Endothelial cell of umbilical vein (primary cell): ENCODE measurements around the gene ZNF331. TPM values are rescaled to one million over a fixed set of nuclear protein-coding genes. Genes with fewer than 3 reads are reported as not detected.

ENCODE experiments used
- BruUV-seq: library from RNA; stranded (reverse); fragments of 400-500 nt; replicated peaks from 2 replicates; lab custom pipeline; 2021; lab: Mats Ljungman, UMichigan
- CTCF ChIA-PET: fragments of 300-600, 350-600 bp; sonication (Branson Sonifier 250); formaldehyde crosslinking; loops from one replicate; lab custom pipeline; 2021; ENCODE audit warnings: antibody characterized with exemption, inconsistent platforms; lab: Charles Lee
- POLR2A ChIA-PET: fragments of 300-600, 350-600 bp; sonication (Branson Sonifier 250); formaldehyde crosslinking; loops from one replicate; lab custom pipeline; 2021; ENCODE audit warnings: antibody characterized with exemption, inconsistent platforms; lab: Charles Lee
- DNase-seq: peaks from one replicate; pipeline ENCODE4 v3.0.0-alpha.2; 2011; ENCODE audit warnings: low read depth, low spot score
- FAIRE-seq: peaks from 2 replicates; lab custom pipeline; 2011; peaks lifted over from hg19 to GRCh38; lab: Jason Lieb, UNC
- H2AFZ ChIP-seq: 2 replicates; pipeline ENCODE4 v1.6.0; 2012; ENCODE audit warnings: low read depth, low read length, control low read depth, inconsistent platforms
- H3K27ac ChIP-seq: 2 replicates; pipeline ENCODE4 v1.5.1; 2011; ENCODE audit warnings: low read depth, mild to moderate bottlenecking, control low read depth, low read length, moderate library complexity; ENCODE audit not compliant: insufficient read depth
- H3K27me3 ChIP-seq, 2 experiments: 2 replicates each; pipeline versions ENCODE4 v1.6.0 to v1.6.1; 2011; ENCODE audit warnings: low read length in 2 of 2, mixed read lengths in 1 of 2; ENCODE audit not compliant: control insufficient read depth in 2 of 2, insufficient read depth in 2 of 2
- H3K36me3 ChIP-seq, 2 experiments: 2 replicates in 1 of 2; 3 replicates in 1 of 2; pipeline ENCODE4 v1.5.1; 2011; ENCODE audit warnings: low read length in 2 of 2, mild to moderate bottlenecking in 1 of 2, moderate library complexity in 1 of 2; ENCODE audit not compliant: control insufficient read depth in 2 of 2, insufficient read depth in 2 of 2; ENCODE audit errors: extremely low read depth in 1 of 2
- H3K4me1 ChIP-seq: 3 replicates; pipeline ENCODE4 v1.5.1; 2011; ENCODE audit warnings: mild to moderate bottlenecking, low read length; ENCODE audit not compliant: control insufficient read depth, insufficient read depth; ENCODE audit errors: extremely low read depth
- H3K4me2 ChIP-seq: 2 replicates; pipeline ENCODE4 v1.6.1; 2011; ENCODE audit warnings: low read length, control low read depth, mixed read lengths; ENCODE audit not compliant: insufficient read depth
- H3K4me3 ChIP-seq, 3 experiments: fragments of 200-600 bp in 1 of 3; sonication (generic), shearing (Covaris generic) in 1 of 3; replicated peaks in 1 of 3; 2 replicates each; pipeline ENCODE4 v1.5.1; 2011 to 2016; ENCODE audit warnings: control low read depth in 3 of 3, low read length in 3 of 3, mild to moderate bottlenecking in 2 of 3, inconsistent platforms in 1 of 3, low read depth in 1 of 3, moderate library complexity in 1 of 3; ENCODE audit not compliant: insufficient read depth in 1 of 3
- H3K79me2 ChIP-seq: 2 replicates; pipeline ENCODE4 v1.6.0; 2012; ENCODE audit warnings: low read length, inconsistent platforms; ENCODE audit not compliant: control insufficient read depth, insufficient read depth
- H3K9ac ChIP-seq: replicated peaks from 2 replicates; pipeline ENCODE3; 2011; ENCODE audit warnings: low read length, control low read depth; ENCODE audit not compliant: insufficient read depth; ENCODE audit errors: extremely low read depth
- H3K9me1 ChIP-seq: replicated peaks from 3 replicates; pipeline ENCODE4 v1.6.0; 2011; ENCODE audit warnings: mild to moderate bottlenecking, low read length; ENCODE audit not compliant: control insufficient read depth, insufficient read depth; ENCODE audit errors: extremely low read depth
- H3K9me3 ChIP-seq: replicated peaks from 2 replicates; pipeline ENCODE4 v1.5.1; 2012; ENCODE audit warnings: low read length, inconsistent platforms; ENCODE audit not compliant: control insufficient read depth, insufficient read depth
- H4K20me1 ChIP-seq: replicated peaks from 2 replicates; pipeline ENCODE3; 2011; ENCODE audit warnings: mild to moderate bottlenecking, low read length; ENCODE audit not compliant: control insufficient read depth, insufficient read depth; ENCODE audit errors: extremely low read depth
- EZH2 ChIP-seq: IDR thresholded peaks from 2 replicates; pipeline ENCODE4 v1.6.1; 2012; ENCODE audit warnings: borderline replicate concordance, low read depth, mild to moderate bottlenecking, moderate library complexity, low read length, inconsistent platforms; ENCODE audit not compliant: severe bottlenecking
- GATA2 ChIP-seq: IDR thresholded peaks from 2 replicates; pipeline ENCODE4 v1.7.0; 2011; ENCODE audit warnings: low read depth, mild to moderate bottlenecking, moderate library complexity, mixed read lengths, low read length; ENCODE audit not compliant: insufficient read length, insufficient read depth
- JUN ChIP-seq: IDR thresholded peaks from 2 replicates; pipeline ENCODE4 v1.6.1; 2011; ENCODE audit warnings: borderline replicate concordance, low read depth; ENCODE audit not compliant: insufficient read length, insufficient read depth
- POLR2A ChIP-seq: IDR thresholded peaks from 2 replicates; pipeline ENCODE4 v1.6.1; 2012; ENCODE audit warnings: low read depth, mild to moderate bottlenecking, control low read depth, low read length
- POLR2AphosphoS5 ChIP-seq: IDR thresholded peaks from 2 replicates; pipeline ENCODE4 v1.6.1; 2012; ENCODE audit warnings: low read depth, mild to moderate bottlenecking, control low read depth, low read length, moderate library complexity; ENCODE audit not compliant: insufficient read depth
- dilution Hi-C: fragments of 300-500 bp; cut with MboI; formaldehyde crosslinking; loops from one replicate; pipeline ENCODE4 v1.15.0; 2019; ENCODE audit warnings: low sequenced_read_pairs; ENCODE audit not compliant: extremely low pct_ligation_motif_present
- intact Hi-C: fragments of 100-400 bp; cut with micrococcal nuclease; formaldehyde crosslinking; loops from one replicate; pipeline ENCODE4 v1.10.0; 2022
- polyA plus RNA-seq, 4 experiments: library from polyadenylated mRNA; depleted of rRNA in 3 of 4; stranded (reverse) in 3 of 4; unstranded in 1 of 4; fragments of >200 nt; gene quantifications; 2 replicates each; pipeline versions ENCODE4 v1.2.1 to v1.2.3, GENCODE V29; 2011 to 2012; ENCODE audit warnings: missing spikeins in 1 of 4
- total RNA-seq: library from RNA; stranded (reverse); gene quantifications from 2 replicates; pipeline ENCODE4 v1.2.3, GENCODE V29; 2021

The ZNF331 gene
- total and polyA plus RNA-seq, 2 donors (not counting 3 experiments of a cell fraction or from before 2014, with no cell fraction given): 6.2 to 11.2 TPM

DNA sequence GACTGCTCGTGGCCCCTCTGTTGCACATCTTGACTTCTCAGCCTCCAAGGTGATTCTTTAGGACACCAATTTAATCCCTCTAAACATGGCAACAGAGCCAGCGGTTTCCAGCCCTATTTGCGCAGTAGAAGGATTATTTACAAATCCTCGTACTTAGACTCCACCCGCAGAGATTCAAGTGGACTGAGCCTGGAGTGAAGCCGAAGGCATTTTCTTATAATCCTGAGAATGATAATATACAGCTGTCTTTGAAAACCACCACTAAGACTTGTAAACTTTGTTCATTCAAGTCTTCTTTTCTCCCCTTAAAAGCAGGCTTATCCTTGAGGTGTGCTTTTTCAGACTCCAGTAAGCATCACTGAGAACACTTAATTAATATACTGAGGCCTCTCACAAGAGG, 89.0 kb downstream of the ZNF331 start:
- BruUV-seq: no TSS peak
- Histone ChIP-seq H3K36me3 (no peaks in the 10 kb centered on the region), H3K4me3 (no peak overlapping the region), H3K4me1 (no peaks in the 10 kb centered on the region), H3K9me1 (no peaks in the 10 kb centered on the region), H4K20me1 (no peaks in the 10 kb centered on the region), H3K4me2 (no peak overlapping the region), H3K79me2 (no peaks in the 10 kb centered on the region), H3K9ac (no peak overlapping the region), H3K27me3 (no peaks in the 10 kb centered on the region), H2AFZ (no peak overlapping the region), H3K9me3 (peaks cover 2% of the 10 kb centered on the region), H3K27ac (no peak overlapping the region)
- POLR2A ChIA-PET: no interaction called here
- TF ChIP-seq GATA2: no peak
- no peak for TF ChIP-seq POLR2AphosphoS5
- TF ChIP-seq EZH2: no peak
- no peak for TF ChIP-seq POLR2A
- no peak for TF ChIP-seq JUN
- DNase-seq (no peak), FAIRE-seq (no peak)
- CTCF ChIA-PET: no interaction called here
- dilution Hi-C loops (no loop called here), intact Hi-C loops (no loop called here)

Other genes with a start within 250 kb of the ZNF331 start
- gene ZNF845, start 204.4 kb upstream of the ZNF331 start, total RNA-seq: 4.6 and 5.0 TPM in 2 replicates
- gene ZNF845, start 204.4 kb upstream of the ZNF331 start, polyA plus RNA-seq: 0.78 and 0.88 TPM in 2 replicates
- gene ZNF525, start 172.4 kb upstream of the ZNF331 start, total RNA-seq: 3.7 and 3.8 TPM in 2 replicates
- 0.59 and 1.2 TPM in 2 replicates for gene ZNF525, start 172.4 kb upstream of the ZNF331 start, polyA plus RNA-seq
- 7.3 and 7.7 TPM in 2 replicates for gene ZNF765, start 143.0 kb upstream of the ZNF331 start, total RNA-seq
- 2.5 and 2.7 TPM in 2 replicates for gene ZNF765, start 143.0 kb upstream of the ZNF331 start, polyA plus RNA-seq
- 7.3 and 8.8 TPM in 2 replicates for gene ZNF761, start 106.2 kb upstream of the ZNF331 start, total RNA-seq
- gene ZNF761, start 106.2 kb upstream of the ZNF331 start, polyA plus RNA-seq: 5.7 and 6.4 TPM in 2 replicates
- 2.3 TPM in 2 replicates for gene ZNF813, start 70.4 kb upstream of the ZNF331 start, total RNA-seq
- 0.37 and 0.47 TPM in 2 replicates for gene ZNF813, start 70.4 kb upstream of the ZNF331 start, polyA plus RNA-seq
- gene DPRX, start 93.9 kb downstream of the ZNF331 start, total RNA-seq: not detected in 2 replicates
- gene DPRX, start 93.9 kb downstream of the ZNF331 start, polyA plus RNA-seq: not detected in 2 replicates